ENCODE measurements around the gene BAIAP2L1.

BAIAP2L1 gene

GRCh38 chr7:98252425-98253054 lies 148.3 kb downstream of the BAIAP2L1 start:
- DNase-seq (ENCODE audit: low read depth), result peak; percentile 7
- TF ChIP-seq, protein P1, sequence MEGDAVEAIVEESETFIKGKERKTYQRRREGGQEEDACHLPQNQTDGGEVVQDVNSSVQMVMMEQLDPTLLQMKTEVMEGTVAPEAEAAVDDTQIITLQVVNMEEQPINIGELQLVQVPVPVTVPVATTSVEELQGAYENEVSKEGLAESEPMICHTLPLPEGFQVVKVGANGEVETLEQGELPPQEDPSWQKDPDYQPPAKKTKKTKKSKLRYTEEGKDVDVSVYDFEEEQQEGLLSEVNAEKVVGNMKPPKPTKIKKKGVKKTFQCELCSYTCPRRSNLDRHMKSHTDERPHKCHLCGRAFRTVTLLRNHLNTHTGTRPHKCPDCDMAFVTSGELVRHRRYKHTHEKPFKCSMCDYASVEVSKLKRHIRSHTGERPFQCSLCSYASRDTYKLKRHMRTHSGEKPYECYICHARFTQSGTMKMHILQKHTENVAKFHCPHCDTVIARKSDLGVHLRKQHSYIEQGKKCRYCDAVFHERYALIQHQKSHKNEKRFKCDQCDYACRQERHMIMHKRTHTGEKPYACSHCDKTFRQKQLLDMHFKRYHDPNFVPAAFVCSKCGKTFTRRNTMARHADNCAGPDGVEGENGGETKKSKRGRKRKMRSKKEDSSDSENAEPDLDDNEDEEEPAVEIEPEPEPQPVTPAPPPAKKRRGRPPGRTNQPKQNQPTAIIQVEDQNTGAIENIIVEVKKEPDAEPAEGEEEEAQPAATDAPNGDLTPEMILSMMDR (conservative IDR thresholded peaks at IDR 0.05; ENCODE audit: control insufficient read depth, insufficient read depth, low read depth, low read length), result no peak
- H3K4me3 ChIP-seq (ENCODE audit: control insufficient read depth, low read depth, low read length), result peak overlapping the region; percentile 84

DNA sequence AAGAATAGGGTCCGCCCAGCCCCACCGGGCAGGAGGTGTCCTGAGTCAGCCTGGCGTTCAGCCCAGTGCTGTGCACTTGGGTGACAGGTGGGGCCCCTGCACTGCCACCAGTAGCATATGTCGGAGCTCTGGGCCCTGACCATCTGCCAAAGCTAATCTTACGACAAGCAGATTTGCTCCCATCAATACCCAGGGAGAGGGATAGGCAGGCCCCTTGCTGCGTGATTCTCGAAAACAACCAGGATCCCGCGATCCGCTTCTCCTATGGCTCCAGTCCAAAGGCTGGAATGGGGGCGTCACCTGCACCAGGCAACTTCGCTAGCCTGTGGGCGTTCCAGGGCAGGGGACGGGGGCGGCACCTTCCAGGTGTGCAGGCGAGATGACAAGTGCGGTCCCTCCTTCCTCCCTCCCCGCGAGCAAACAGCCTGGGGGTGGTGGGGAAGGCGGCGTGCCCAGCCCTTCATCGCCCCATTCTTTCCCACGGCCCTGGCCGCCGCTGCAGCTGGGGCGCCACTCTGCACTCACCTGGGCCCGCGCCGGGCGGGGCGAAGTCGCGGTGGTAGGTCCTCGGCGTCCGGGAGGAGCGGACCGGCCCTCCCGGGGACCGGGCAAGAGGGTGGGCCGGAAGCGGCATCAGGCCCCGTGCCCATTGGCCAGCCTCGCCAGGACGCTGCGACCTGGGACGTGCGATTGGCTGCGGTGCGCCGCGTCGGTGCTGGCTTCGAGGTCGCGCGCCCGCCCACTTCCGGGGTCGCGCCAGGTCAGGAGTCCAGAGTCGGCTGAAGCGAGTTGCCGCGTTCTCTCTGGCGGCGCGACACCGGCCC lies 149.1 kb downstream of the BAIAP2L1 start, which contains the start of gene TECPR1:
TSS of gene TECPR1 (minus strand) at position 632 of the 824 bp plus-strand sequence. CDS start 6,086 bp downstream, outside the sequence.
- peak within 1 kb of the TSS; percentile 84 for H3K4me3 ChIP-seq (ENCODE audit: control insufficient read depth, low read depth, low read length)
- TF ChIP-seq, protein P1 (conservative IDR thresholded peaks at IDR 0.05; ENCODE audit: control insufficient read depth, insufficient read depth, low read depth, low read length), result no peak
- DNase-seq (ENCODE audit: low read depth), result peak; percentile 84

- TF ChIP-seq, protein P1 (conservative IDR thresholded peaks at IDR 0.05; ENCODE audit: control insufficient read depth, insufficient read depth, low read depth, low read length), result no peak
- no peak for DNase-seq (ENCODE audit: low read depth)
- peak overlapping the region; percentile 84 for H3K4me3 ChIP-seq (ENCODE audit: control insufficient read depth, low read depth, low read length)
Observed at GRCh38 chr7:98251231-98251600, 149.7 kb downstream of the BAIAP2L1 start.

- no peak overlapping the region for H3K4me3 ChIP-seq (ENCODE audit: control insufficient read depth, low read depth, low read length)
- no peak for DNase-seq (ENCODE audit: low read depth)
- TF ChIP-seq, protein P1 (conservative IDR thresholded peaks at IDR 0.05; ENCODE audit: control insufficient read depth, insufficient read depth, low read depth, low read length), result no peak
Observed at GRCh38 chr7:98250789-98251188, 150.1 kb downstream of the BAIAP2L1 start.

DNA sequence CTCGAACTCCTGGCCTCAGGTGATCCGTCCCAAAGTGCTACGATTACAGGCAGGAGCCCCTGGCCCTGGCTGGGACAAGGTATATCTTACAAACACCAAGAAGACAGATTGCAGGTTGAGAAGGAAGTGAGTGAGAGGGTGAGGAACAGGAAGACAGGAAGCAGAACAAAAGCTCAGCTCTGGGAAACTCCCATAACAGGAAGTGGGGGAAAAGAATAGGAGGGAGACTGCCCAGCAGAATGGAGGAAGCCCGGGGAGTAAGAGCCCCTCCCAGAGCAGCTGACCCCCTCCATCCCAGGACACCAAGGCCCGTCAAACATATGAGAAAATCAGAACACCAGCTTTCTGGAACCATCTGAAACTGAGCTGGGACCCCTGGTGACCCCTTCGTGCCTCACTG lies 151.8 kb downstream of the BAIAP2L1 start:
- TF ChIP-seq, protein P1 (conservative IDR thresholded peaks at IDR 0.05; ENCODE audit: control insufficient read depth, insufficient read depth, low read depth, low read length), result no peak
- DNase-seq (ENCODE audit: low read depth), result no peak
- no peak overlapping the region for H3K4me3 ChIP-seq (ENCODE audit: control insufficient read depth, low read depth, low read length)

- H3K4me3 ChIP-seq (ENCODE audit: control insufficient read depth, low read depth, low read length), result no peak overlapping the region
- no peak for DNase-seq (ENCODE audit: low read depth)
- TF ChIP-seq, protein P1 (conservative IDR thresholded peaks at IDR 0.05; ENCODE audit: control insufficient read depth, insufficient read depth, low read depth, low read length), result no peak
Observed at GRCh38 chr7:98248156-98248555, 152.7 kb downstream of the BAIAP2L1 start.

Data from fibroblast of mammary gland (primary cell).